Dendritic cell treated with granulocyte-macrophage colony-stimulating factor and Interleukin-4, amounts not matched to agents 40 ng/mL and 50 ng/mL, for 4 days (primary cell): ENCODE data around the gene IDH3B.
"Not testable (repeated sequence)": the region's sequence is repeated elsewhere in the genome, so short reads cannot be mapped to it uniquely, and the experiment has no call there.

Source experiments
- H3K27ac Mint-ChIP-seq: one replicate; pipeline ENCODE4 v1.8.0; 2022; ENCODE audit warnings: mild to moderate bottlenecking, mixed read lengths
- H3K27me3 Mint-ChIP-seq: one replicate; pipeline ENCODE4 v1.8.0; 2022; ENCODE audit warnings: mild to moderate bottlenecking, mixed read lengths
- H3K36me3 Mint-ChIP-seq: one replicate; pipeline ENCODE4 v1.8.0; 2022; ENCODE audit warnings: low read depth, mixed read lengths
- H3K4me1 Mint-ChIP-seq: one replicate; pipeline ENCODE4 v1.8.0; 2022; ENCODE audit warnings: low read depth, mixed read lengths
- H3K4me3 Mint-ChIP-seq: one replicate; pipeline ENCODE4 v1.8.0; 2022; ENCODE audit warnings: mild to moderate bottlenecking, moderate library complexity, mixed read lengths
- H3K9me3 Mint-ChIP-seq: one replicate; pipeline ENCODE4 v1.8.0; 2022; ENCODE audit warnings: mixed read lengths
- intact Hi-C: fragments of 100-400 bp; cut with micrococcal nuclease; formaldehyde crosslinking; loops from one replicate; pipeline ENCODE4 v1.15.0; 2022

The IDH3B gene

DNA sequence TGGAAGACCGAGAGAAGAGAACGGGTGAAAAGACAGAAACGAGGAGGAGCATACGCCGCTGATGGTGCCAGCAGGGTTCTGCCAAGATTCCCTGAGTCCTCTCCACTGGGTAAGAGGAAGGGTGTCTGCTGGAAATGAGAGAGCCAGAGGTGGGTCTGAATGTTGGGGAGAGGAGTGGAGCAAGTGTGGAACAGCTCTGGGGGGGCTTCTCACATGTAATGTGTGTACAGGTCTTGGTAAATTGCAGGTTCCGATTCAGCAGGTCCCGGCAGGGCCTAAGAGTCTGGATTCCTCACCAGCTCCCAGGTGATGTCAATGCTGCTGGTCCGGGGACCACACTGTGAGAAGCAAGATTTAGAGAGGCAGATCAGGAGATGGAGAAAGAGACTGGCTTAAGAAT, 27.1 kb upstream of the IDH3B start:
- Mint-ChIP-seq H3K4me3 (peak overlapping the region; percentile 77), H3K36me3 (peaks cover 5% of the 10 kb centered on the region), H3K4me1 (peaks cover 21% of the 10 kb centered on the region), H3K27ac (no peak overlapping the region), H3K27me3 (peaks cover 81% of the 10 kb centered on the region), H3K9me3 (no peaks in the 10 kb centered on the region)
- intact Hi-C loops, result loop anchor here (10.0 kb wide), 1 partner anchor 174 kb away; no protein-coding TSS in a partner anchor

- Mint-ChIP-seq H3K9me3 (no peaks in the 10 kb centered on the region), H3K27me3 (peaks cover 77% of the 10 kb centered on the region), H3K27ac (no peak overlapping the region), H3K4me1 (peaks cover 21% of the 10 kb centered on the region), H3K36me3 (peaks cover 5% of the 10 kb centered on the region), H3K4me3 (no peak overlapping the region)
- intact Hi-C loops, result loop anchor here (10.0 kb wide), 1 partner anchor 174 kb away; no protein-coding TSS in a partner anchor
Observed at GRCh38 chr20:2690718-2691117, 26.7 kb upstream of the IDH3B start.

GRCh38 chr20:2690213-2690612, 26.2 kb upstream of the IDH3B start:
- Mint-ChIP-seq H3K9me3 (no peaks in the 10 kb centered on the region), H3K36me3 (peaks cover 5% of the 10 kb centered on the region), H3K4me1 (peaks cover 24% of the 10 kb centered on the region), H3K27ac (no peak overlapping the region), H3K27me3 (peaks cover 72% of the 10 kb centered on the region), H3K4me3 (no peak overlapping the region)
- intact Hi-C loops, result loop anchor here (10.0 kb wide), 1 partner anchor 175 kb away; no protein-coding TSS in a partner anchor

DNA sequence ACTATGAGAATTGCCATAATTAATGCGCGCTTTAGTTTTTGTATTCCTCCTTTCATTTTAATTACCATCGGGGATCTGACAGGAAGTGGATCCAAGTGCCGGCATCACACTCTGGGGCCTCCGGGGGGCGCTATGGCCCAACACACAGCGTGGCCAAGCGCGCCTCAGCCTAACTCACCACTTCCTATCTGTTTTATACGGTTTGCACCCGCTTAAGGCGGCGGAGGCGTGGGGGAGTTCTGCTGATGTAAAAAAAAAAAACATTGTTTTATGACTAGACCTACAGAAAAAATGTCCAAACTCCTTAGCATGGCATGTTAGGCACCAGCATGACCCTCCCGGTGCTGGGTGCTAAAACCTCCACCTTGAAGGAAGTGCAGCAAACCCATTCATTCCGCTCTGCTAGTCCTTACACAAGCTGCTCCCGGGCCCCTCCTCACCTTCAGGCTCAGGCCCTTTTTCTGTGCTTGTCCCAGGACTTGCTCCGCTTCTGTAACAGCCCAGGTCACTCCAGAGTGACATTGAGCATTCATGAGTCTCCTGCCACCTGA, 24.1 kb upstream of the IDH3B start:
- no peak overlapping the region for H3K4me3 Mint-ChIP-seq
- no peak overlapping the region for H3K27ac Mint-ChIP-seq
- peaks cover 29% of the 10 kb centered on the region for H3K4me1 Mint-ChIP-seq
- no peaks in the 10 kb centered on the region for H3K9me3 Mint-ChIP-seq
- intact Hi-C loops, result loop anchor here (2.0 kb wide), 1 partner anchor 55 kb away; no protein-coding TSS in a partner anchor
- H3K27me3 Mint-ChIP-seq, result peaks cover 57% of the 10 kb centered on the region
- H3K36me3 Mint-ChIP-seq, result peaks cover 5% of the 10 kb centered on the region

- H3K4me3 Mint-ChIP-seq, result no peak overlapping the region
- H3K36me3 Mint-ChIP-seq, result peaks cover 5% of the 10 kb centered on the region
- intact Hi-C loops, result no loop called here
- H3K27ac Mint-ChIP-seq, result no peak overlapping the region
- H3K4me1 Mint-ChIP-seq, result peaks cover 29% of the 10 kb centered on the region
- H3K9me3 Mint-ChIP-seq, result no peaks in the 10 kb centered on the region
- peaks cover 57% of the 10 kb centered on the region for H3K27me3 Mint-ChIP-seq
Observed at GRCh38 chr20:2687514-2687913, 23.5 kb upstream of the IDH3B start.

DNA sequence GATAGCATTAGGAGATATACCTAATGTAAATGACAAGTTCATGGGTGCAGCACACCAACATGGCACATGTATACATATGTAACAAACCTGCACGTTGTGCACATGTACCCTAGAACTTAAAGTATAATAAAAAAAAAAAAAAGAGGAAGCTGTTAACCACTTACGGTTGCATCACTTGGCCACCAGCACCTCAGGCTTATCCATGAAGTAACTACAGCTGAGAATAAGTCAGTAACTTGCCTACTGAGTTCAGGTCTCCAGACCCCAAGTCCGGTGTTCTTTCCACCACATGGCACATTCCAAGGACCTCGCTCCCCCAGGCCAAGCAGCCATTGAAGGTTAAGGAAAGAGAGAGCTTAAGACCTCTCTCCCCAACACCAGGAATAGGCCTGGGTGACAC, 20.8 kb upstream of the IDH3B start:
- peaks cover 24% of the 10 kb centered on the region for H3K4me1 Mint-ChIP-seq
- intact Hi-C loops, H3K27ac Mint-ChIP-seq, H3K4me3 Mint-ChIP-seq, H3K36me3 Mint-ChIP-seq: not testable (repeated sequence)
- H3K9me3 Mint-ChIP-seq, result peaks cover 11% of the 10 kb centered on the region
- peaks cover 34% of the 10 kb centered on the region for H3K27me3 Mint-ChIP-seq

DNA sequence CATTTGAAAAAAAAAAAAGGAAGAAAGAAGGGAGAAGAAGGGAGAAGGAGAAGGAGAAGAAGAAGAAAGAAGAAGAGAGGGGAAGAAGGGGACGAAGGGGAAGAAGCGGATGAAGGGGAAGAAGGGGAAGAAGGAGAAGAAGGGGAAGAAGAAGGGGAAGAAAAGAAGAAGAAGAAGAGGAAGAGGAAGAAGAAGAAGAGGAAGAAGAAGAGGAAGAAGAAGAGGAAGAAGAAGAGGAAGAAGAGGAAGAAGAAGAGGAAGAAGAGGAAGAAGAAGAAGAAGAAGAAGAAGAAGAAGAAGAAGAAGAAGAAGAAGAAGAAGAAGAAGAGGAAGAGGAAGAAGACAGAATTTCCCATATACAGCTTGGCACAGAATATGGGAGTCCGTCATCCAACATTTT, 18.0 kb upstream of the IDH3B start:
- H3K27me3 Mint-ChIP-seq, result peaks cover 11% of the 10 kb centered on the region
- intact Hi-C loops, result not testable (repeated sequence)

GRCh38 chr20:2680046-2680445, 16.0 kb upstream of the IDH3B start:
- peaks cover 11% of the 10 kb centered on the region for H3K9me3 Mint-ChIP-seq
- intact Hi-C loops, result no loop called here
- no peak overlapping the region for H3K27ac Mint-ChIP-seq
- no peak overlapping the region for H3K4me3 Mint-ChIP-seq
- no peaks in the 10 kb centered on the region for H3K36me3 Mint-ChIP-seq
- H3K4me1 Mint-ChIP-seq, result peaks cover 9% of the 10 kb centered on the region
- peaks cover 7% of the 10 kb centered on the region for H3K27me3 Mint-ChIP-seq

More for the DNA sequence above, 18.0 kb upstream of the IDH3B start:
- not testable (repeated sequence) for H3K27ac Mint-ChIP-seq, H3K36me3 Mint-ChIP-seq, H3K4me3 Mint-ChIP-seq
- peaks cover 14% of the 10 kb centered on the region for H3K4me1 Mint-ChIP-seq
- H3K9me3 Mint-ChIP-seq, result peaks cover 11% of the 10 kb centered on the region

DNA sequence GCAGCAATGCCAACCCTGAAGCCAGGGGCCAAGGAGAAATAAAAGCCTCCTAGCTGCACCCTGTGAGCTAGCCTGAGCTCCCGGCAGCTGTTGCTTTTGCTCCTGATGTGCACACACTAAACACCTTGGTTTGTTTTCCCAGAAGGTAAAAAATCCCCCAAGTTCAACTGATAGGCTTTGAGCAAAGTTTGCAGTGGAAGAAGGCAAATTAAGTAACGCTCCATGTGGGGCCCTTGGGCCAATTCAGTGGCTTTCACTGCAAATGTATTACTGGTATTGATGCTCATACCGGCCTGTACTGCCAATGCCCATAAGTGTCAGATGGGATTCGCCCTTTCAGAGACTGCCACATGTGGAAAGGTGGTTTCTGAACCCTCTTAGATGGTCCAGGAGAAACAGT, 9.4 kb upstream of the IDH3B start:
- H3K27me3 Mint-ChIP-seq, result peaks cover 8% of the 10 kb centered on the region
- no peak overlapping the region for H3K4me3 Mint-ChIP-seq
- no peaks in the 10 kb centered on the region for H3K9me3 Mint-ChIP-seq
- H3K36me3 Mint-ChIP-seq, result no peaks in the 10 kb centered on the region
- H3K4me1 Mint-ChIP-seq, result no peaks in the 10 kb centered on the region
- intact Hi-C loops, result no loop called here
- no peak overlapping the region for H3K27ac Mint-ChIP-seq

GRCh38 chr20:2672446-2672845, 8.4 kb upstream of the IDH3B start:
- intact Hi-C loops, result no loop called here
- Mint-ChIP-seq H3K4me1 (no peaks in the 10 kb centered on the region), H3K4me3 (no peak overlapping the region), H3K27ac (no peak overlapping the region), H3K36me3 (no peaks in the 10 kb centered on the region), H3K9me3 (no peaks in the 10 kb centered on the region), H3K27me3 (peaks cover 18% of the 10 kb centered on the region)

DNA sequence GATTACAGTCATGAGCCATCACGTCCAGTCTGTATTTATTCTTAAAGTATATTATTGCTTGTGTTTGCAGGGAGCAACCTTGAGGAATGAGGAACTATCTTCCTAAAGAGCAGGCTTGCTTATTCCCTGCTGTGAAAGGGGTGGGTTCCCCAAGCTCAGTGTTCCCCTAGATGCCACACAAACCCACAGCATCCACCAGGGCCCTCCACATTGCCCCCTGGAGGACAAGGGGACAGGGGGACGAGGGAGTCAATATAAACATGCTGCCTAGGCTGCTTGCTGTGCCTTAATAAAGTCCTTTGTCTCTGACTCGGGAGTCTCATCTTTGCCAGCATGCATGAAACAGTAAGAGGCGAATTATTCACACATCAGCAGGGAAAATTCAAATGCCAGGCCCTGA, 8.0 kb upstream of the IDH3B start:
- H3K36me3 Mint-ChIP-seq, result no peaks in the 10 kb centered on the region
- H3K4me1 Mint-ChIP-seq, result no peaks in the 10 kb centered on the region
- H3K9me3 Mint-ChIP-seq, result no peaks in the 10 kb centered on the region
- H3K27ac Mint-ChIP-seq, result no peak overlapping the region
- intact Hi-C loops, result no loop called here
- no peak overlapping the region for H3K4me3 Mint-ChIP-seq
- H3K27me3 Mint-ChIP-seq, result peaks cover 18% of the 10 kb centered on the region

- H3K4me1 Mint-ChIP-seq, result peaks cover 34% of the 10 kb centered on the region
- peaks cover 9% of the 10 kb centered on the region for H3K27me3 Mint-ChIP-seq
- H3K4me3 Mint-ChIP-seq, result peak overlapping the region; percentile 90
- intact Hi-C loops, result no loop called here
- no peaks in the 10 kb centered on the region for H3K9me3 Mint-ChIP-seq
- peak overlapping the region; percentile 94 for H3K27ac Mint-ChIP-seq
- peaks cover 59% of the 10 kb centered on the region for H3K36me3 Mint-ChIP-seq
Observed at GRCh38 chr20:2663364-2663886, 591 bp downstream of the IDH3B start.

DNA sequence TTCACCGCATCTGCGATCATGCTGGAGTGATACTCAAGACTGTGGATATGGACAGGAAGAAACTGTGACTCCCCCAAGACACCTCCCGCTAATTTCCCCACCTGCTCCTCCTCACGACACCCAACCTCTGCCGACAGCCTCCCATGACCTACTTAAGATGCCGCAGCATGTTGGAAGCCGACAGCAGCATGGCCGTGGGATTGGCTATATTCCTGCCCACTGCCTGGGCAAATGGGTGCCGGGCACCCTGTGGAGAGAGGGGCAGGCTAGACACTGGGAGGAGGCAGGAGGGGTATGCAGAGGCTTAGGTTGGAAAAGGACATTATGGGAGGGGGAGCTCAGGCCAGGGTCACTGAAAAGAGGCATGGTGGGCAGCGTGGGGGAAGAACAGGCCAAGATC, 4.5 kb downstream of the IDH3B start:
- Mint-ChIP-seq H3K36me3 (peaks cover 98% of the 10 kb centered on the region), H3K27me3 (no peaks in the 10 kb centered on the region), H3K4me1 (peaks cover 69% of the 10 kb centered on the region), H3K27ac (no peak overlapping the region), H3K4me3 (no peak overlapping the region), H3K9me3 (no peaks in the 10 kb centered on the region)
- intact Hi-C loops, result no loop called here

- Mint-ChIP-seq H3K4me1 (peaks cover 77% of the 10 kb centered on the region), H3K36me3 (peaks cover 99% of the 10 kb centered on the region), H3K4me3 (no peak overlapping the region), H3K27ac (peak overlapping the region; percentile 1), H3K9me3 (no peaks in the 10 kb centered on the region), H3K27me3 (no peaks in the 10 kb centered on the region)
- intact Hi-C loops, result no loop called here
Observed at GRCh38 chr20:2658414-2659354, 5.3 kb downstream of the IDH3B start.
